Prostate gland (tissue), 2 donors: ENCODE measurements around the gene CLDN20.

Experiments used
- POLR2AphosphoS5 ChIP-seq: sonication (generic); formaldehyde crosslinking; IDR thresholded peaks from one replicate; pipeline ENCODE4 v1.6.1; 2017; ENCODE audit warnings: antibody characterized with exemption
- TF ChIP-seq, protein P1 (sequence below), 4 experiments: fragments of 200-600 bp in 2 of 4; fragments of 450-650 bp in 2 of 4; sonication (generic) in 2 of 4; IDR thresholded peaks; 1 replicate in 3 of 4; 2 replicates in 1 of 4; pipeline ENCODE4 v1.5.1; 2016 to 2019; ENCODE audit warnings: antibody characterized with exemption in 4 of 4, mild to moderate bottlenecking in 2 of 4, moderate library complexity in 2 of 4

DNA sequence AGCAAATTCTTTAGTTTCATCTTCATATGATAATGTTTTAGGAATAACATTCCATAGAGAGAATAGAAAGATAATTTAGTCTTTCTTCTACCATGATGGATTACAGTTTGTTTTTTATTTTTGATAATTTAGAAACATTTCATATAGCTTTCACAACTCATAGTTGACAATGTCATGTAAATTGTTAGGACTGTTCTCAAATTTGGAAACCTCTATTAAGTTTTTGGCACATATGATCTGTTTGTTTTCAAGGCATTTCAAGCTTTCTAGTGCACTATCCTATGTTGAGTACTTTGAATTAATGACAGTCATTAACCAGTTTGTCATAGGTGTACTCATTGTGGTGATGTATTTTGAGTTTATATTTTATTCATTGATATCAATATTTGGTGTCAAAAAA lies 61.2 kb downstream of the CLDN20 start:
- no peak for TF ChIP-seq POLR2AphosphoS5
- TF ChIP-seq, protein P1, sequence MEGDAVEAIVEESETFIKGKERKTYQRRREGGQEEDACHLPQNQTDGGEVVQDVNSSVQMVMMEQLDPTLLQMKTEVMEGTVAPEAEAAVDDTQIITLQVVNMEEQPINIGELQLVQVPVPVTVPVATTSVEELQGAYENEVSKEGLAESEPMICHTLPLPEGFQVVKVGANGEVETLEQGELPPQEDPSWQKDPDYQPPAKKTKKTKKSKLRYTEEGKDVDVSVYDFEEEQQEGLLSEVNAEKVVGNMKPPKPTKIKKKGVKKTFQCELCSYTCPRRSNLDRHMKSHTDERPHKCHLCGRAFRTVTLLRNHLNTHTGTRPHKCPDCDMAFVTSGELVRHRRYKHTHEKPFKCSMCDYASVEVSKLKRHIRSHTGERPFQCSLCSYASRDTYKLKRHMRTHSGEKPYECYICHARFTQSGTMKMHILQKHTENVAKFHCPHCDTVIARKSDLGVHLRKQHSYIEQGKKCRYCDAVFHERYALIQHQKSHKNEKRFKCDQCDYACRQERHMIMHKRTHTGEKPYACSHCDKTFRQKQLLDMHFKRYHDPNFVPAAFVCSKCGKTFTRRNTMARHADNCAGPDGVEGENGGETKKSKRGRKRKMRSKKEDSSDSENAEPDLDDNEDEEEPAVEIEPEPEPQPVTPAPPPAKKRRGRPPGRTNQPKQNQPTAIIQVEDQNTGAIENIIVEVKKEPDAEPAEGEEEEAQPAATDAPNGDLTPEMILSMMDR (IDR thresholded peaks at IDR 0.05) = no peak
